ENCODE measurements around the gene DNM1.
"Not testable (repeated sequence)": the region's sequence is repeated elsewhere in the genome, so short reads cannot be mapped to it uniquely, and the experiment has no call there.

Gene DNM1

GRCh38 chr9:128226412-128226801 lies 23.2 kb downstream of the DNM1 start:
- no peak for DNase-seq

GRCh38 chr9:128230897-128231296 lies 27.7 kb downstream of the DNM1 start:
- DNase-seq = not testable (repeated sequence)

GRCh38 chr9:128231638-128232527 lies 28.7 kb downstream of the DNM1 start:
- no peak for DNase-seq

- no peak for DNase-seq
These were observed 29.6 kb downstream of the DNM1 start for GRCh38 chr9:128232528-128233428.

- DNase-seq = no peak
These were observed 30.7 kb downstream of the DNM1 start for GRCh38 chr9:128233817-128234406.

GRCh38 chr9:128242124-128242523 lies 38.9 kb downstream of the DNM1 start:
- DNase-seq = no peak

GRCh38 chr9:128242828-128243214 lies 39.6 kb downstream of the DNM1 start:
- DNase-seq = no peak

- peak; percentile 70 for DNase-seq
These were observed 40.2 kb downstream of the DNM1 start for GRCh38 chr9:128243215-128244018.

- DNase-seq = no peak
These were observed 41.1 kb downstream of the DNM1 start for GRCh38 chr9:128244091-128244836.

GRCh38 chr9:128244837-128245231 lies 41.7 kb downstream of the DNM1 start:
- peak; percentile 96 for DNase-seq

- peak; percentile 82 for DNase-seq
These were observed 42.4 kb downstream of the DNM1 start for GRCh38 chr9:128245421-128246151.

GRCh38 chr9:128246471-128246870 lies 43.3 kb downstream of the DNM1 start:
- no peak for DNase-seq

- DNase-seq = no peak
These were observed 44.1 kb downstream of the DNM1 start for GRCh38 chr9:128247226-128247803.

- no peak for DNase-seq
These were observed 46.4 kb downstream of the DNM1 start for GRCh38 chr9:128249558-128249907.

- peak; percentile 67 for DNase-seq
These were observed 47.0 kb downstream of the DNM1 start for GRCh38 chr9:128249908-128250838.

- DNase-seq = no peak
These were observed 47.9 kb downstream of the DNM1 start for GRCh38 chr9:128250839-128251731.

- no peak for DNase-seq
These were observed 48.5 kb downstream of the DNM1 start for GRCh38 chr9:128251732-128252100.

GRCh38 chr9:128252317-128253139 lies 49.3 kb downstream of the DNM1 start:
- DNase-seq = no peak
